Caki2 (cell line): ENCODE data around the gene PAIP2. TPM values are rescaled to one million over a fixed set of nuclear protein-coding genes. Genes with fewer than 3 reads are reported as not detected.

ENCODE experiments used
- DNase-seq: peaks from one replicate; pipeline ENCODE4 v3.0.0-alpha.2; 2015; ENCODE audit warnings: low read depth
- in situ Hi-C: cut with HindIII; loops from 2 replicates; pipeline ENCODE4 v1.10.0; 2016; ENCODE audit warnings: low sequenced_read_pairs, low pct_unique_long_range_greater_than_20kb, mixed read lengths
- total RNA-seq: library from RNA; depleted of rRNA; stranded (reverse); fragments of >200 nt; shearing (Covaris generic); gene quantifications from 2 replicates; pipeline ENCODE4 v1.2.3, GENCODE V29; 2014; ENCODE audit warnings: low replicate concordance

The PAIP2 gene
- total RNA-seq, 1 experiment from 2014 or later = 41.9 TPM

DNA sequence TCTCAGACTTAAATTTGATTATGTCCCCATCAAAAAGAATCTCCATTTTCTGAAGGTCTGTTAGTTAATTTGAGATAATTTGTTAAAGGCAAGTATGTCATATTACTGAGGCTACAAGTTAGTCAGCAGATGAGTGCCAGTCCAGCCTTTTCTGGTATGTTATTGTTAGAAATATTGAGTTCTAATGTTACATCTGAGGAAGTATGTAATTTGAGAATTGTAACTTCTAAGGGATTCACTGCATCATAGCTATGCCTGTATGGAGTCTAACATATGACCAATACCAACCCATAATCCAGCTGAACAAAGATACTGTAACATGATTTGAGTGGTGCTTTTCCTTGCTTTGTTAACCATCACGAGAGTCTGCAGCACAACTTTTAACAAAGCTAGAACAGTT, 27.5 kb downstream of the PAIP2 start:
- in situ Hi-C loops = no loop called here
- no peak for DNase-seq

DNA sequence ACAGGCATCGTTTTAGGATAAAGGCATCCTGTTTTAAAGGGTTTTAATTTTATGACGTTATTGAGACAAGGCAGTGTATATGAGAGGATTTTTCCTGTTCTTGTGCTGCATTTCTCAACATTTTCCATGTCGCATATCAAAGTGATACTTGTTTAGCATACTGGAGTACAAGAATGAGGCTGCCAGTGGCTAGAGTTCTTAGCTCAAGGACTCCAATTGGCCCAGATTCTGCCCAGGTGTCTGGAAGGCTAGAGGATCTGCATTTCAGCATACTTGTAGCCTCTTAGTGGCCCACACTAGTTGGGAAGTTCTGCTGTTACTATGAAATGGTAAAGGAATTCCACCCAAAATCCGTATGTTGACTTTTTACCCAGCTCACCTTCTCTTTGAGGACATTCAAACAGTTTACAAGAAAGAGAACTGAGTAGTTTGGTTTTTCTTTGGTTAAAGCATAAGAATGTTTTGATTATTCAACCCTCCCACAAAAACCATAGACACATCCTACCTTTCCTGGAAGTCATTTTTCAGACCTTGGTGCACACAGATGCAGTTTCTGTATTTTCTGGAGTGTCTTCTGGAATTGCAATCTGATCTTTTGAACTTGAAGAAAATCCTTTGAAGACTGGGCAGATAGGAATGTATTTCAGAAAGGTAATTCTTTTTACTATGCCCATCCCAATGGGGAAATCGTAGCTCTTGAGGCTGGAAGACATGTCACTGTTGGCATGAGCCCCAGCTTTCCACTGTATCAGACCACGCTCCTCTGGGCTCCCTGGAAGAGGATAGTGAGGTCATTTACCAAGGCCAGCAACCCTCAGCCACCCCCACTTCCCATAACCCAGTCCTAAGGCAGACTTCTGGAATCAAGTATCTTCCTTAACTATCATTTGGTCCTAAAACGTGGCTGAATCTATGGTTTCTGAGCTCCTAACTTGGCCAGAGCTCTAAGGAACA, 30.1 kb downstream of the PAIP2 start:
- in situ Hi-C loops = no loop called here
- DNase-seq = no peak

DNA sequence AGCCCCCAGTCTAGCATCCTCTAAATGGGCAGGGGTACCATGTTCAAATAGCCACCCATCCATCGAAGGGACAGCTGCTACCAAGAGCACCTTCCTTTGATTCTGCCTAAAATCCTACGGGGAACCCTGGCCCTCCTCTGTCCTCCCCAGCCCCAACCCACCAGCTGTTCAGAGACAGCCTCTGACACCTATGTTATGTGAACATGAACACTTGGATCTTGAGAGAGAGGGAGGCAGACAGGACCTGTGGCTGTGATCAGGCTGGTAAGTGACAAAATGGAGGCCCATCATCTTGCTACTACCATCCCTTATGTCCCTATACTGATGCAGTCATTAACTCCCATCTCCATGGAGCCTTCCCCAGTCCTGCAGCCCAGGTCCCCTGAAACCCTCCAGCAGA, 33.3 kb downstream of the PAIP2 start:
- in situ Hi-C loops = no loop called here
- DNase-seq = no peak

DNA sequence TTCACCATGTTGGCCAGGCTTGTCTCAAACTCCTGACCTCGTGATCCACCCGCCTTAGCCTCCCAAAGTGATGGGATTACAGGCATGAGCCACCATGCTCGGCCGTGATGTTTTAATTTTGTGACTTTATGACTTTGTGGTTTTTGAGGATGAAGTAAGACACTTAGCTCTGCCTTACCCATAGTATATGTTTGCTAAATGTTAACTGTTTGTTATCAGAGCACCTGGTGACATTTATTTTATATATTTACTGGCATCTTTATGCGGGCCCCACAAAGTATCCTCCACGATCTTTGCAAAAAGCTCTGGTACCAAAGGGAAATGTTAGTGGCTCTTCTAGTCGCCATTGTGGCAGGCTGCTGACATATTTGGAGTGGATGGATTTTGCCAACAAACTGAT, 34.7 kb downstream of the PAIP2 start:
- DNase-seq = no peak
- in situ Hi-C loops = no loop called here

DNA sequence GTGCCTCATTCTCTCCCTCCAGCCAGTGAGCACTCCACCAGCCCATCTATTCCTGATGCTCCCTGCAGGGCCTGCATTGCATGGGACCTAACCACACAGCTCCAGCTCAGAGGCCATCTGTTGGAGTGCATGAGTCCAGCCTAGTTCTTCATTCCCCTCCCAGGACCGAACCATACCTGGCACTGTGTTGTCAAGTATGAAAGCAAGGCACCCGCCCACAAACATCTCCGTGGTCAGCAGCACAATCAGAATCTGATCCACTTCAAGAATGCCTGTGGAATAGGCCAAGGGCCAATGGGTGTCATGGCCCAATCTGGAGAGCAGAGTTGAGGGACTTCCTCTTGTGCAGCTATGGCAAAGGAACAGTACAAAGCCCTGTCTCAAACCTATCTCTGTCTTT, 35.6 kb downstream of the PAIP2 start:
- in situ Hi-C loops = no loop called here
- DNase-seq = no peak

DNA sequence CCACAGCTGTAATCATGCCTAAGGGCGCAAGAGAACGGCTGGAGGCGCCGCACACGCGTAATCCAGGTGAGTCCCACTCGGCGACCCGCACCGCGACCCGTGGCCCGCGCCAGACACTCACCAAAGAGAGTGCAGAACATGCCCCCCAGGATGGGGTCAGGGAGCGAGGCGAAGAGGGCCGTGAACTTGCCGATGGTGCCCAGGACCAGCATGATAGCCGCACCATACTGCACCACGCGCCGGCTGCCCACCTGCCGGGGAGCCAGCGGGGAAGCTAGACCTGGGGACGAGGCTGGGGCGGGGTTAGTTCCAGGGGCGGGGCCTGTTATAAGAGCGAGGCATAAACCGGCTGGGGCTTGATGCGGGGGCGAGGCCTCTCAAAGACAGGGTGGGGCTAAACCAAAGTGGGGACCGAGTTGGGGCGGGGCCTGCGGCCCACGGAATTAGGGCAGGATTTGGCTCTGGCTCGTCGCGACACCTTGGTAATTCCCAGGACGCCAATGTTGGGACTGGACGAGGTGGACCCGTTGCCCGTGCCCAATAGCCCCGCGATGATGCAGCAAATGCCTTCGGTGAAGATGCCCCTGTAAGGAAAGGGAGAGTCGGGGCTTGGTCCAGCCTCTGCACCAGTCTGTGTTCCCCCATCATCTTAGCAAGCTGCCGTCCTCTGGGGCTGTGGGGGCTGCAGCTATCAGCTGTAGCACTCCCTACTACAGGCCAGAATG, 36.6 kb downstream of the PAIP2 start:
- no peak for DNase-seq
- in situ Hi-C loops = no loop called here

DNA sequence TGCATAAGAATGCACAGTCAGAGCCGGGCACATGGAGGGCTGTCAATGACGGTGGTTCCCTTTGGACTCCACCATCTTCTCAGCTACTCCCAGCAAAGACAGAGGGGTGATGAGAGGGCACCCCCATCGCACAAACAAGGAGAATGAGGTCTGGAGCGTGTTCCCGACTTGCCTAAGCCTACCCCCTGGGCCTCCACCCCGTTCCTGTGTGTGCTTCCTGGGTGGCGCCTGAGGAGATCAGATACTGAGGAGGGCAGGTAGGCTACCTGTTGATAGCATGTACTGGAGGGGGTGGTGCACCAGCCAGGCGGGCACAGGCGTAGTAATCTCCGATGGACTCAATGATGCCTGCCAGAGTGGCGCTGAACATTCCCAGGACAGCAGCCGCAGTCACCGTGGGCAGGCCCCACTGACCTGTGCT, 37.3 kb downstream of the PAIP2 start:
- in situ Hi-C loops = no loop called here
- no peak for DNase-seq

DNA sequence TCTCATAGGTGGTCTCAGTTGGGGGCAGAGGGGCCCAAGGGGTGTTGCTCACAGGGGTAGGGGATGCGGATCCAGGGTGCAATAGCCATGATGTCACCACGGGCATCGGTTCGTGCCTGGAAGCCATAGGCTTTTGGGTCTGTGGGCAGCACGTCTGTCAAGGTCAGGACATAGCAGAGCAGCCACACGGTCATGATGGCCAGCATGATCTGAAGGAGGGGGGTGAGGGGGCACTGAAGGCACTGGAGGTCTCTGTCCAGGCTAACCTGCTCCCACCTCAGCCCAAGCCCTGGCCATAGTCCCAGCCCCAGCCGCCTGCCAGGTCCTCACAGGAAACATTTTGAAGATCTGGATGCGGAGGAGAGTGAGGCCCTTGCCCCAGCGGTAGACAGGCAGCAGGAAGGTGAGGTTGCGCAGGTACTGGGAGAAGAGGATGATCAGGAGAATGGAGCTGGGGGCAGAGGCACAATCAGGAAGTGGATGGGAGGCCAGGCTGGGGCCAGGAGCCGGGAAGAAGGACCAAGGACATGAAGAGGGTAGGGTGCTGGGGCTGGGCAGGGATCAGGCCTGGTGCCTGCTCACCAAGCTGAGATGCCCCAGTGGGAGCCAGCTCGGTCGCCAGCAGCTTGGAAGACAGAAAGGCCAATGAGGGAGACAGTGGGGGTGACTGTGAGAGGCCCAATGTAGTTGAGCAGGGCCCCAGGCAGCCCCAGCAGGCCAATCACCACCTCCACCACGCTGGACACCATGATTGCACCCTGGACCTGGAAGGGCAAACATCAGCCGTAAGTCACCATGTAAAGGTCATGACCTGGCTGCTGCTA, 38.2 kb downstream of the PAIP2 start:
- DNase-seq = no peak
- in situ Hi-C loops = no loop called here

DNA sequence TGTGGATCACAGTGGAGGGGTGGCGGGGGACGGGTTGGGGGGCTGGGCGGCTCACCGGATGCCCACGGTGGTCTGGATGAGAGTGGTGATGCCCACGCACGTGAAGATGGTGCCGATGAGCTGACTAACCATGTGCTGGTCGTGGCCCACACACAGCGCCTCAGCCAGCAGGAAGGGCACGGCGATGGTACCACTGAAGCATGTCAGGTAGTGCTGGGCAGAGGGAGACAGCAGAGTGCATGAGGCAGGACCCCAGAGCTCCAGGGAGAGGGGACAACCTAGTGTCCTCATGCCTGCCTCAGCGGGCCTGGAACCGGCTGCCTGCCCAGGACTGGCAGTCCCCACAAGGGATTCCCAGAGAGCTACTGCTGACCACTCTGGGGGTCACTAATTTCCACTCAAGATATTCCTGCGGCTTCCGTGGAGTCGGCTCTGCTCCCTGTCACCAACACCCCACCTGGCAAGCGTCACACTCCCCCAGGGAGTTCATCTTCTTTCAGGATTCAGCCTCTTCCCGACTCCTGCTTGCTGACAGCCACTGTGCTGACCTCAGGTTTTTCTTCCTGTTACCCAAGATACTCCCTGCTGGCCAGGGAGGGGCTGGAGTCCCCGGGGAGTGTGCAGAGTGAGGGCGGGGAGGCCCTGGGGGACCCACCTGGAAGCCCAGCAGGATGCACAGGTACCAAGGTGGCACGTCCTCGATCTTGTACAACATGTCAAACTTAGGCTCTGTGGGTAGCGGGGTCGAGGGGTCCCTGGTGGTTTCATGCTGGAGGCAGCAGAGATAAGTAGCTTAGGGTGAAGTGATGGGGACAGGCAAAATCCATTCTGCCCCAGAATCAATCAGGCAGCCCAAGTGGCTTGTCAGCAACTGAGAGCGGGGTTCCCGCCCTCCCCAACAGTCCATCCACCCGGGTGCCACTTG, 40.4 kb downstream of the PAIP2 start:
- in situ Hi-C loops = no loop called here
- no peak for DNase-seq

DNA sequence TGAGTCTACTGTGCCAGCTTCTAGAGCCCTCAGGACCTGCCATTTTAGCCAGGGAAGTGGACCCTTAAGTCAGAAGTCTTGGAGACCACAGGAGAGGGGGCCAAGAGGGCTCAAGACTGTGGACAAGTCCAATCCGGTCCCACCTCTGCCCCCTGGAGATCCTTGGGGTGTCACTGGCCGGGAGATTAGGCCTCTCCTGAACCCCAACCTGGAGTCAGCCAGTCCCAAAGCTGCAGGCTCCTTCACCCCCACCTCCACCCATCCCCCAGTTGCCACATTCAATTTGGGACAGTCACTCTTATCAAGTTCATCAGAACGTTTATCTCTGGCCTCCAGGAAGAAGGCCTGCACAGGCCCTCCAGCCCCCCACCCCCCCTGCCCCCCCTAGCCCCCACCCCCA, 41.2 kb downstream of the PAIP2 start:
- DNase-seq = no peak
- in situ Hi-C loops = no loop called here

DNA sequence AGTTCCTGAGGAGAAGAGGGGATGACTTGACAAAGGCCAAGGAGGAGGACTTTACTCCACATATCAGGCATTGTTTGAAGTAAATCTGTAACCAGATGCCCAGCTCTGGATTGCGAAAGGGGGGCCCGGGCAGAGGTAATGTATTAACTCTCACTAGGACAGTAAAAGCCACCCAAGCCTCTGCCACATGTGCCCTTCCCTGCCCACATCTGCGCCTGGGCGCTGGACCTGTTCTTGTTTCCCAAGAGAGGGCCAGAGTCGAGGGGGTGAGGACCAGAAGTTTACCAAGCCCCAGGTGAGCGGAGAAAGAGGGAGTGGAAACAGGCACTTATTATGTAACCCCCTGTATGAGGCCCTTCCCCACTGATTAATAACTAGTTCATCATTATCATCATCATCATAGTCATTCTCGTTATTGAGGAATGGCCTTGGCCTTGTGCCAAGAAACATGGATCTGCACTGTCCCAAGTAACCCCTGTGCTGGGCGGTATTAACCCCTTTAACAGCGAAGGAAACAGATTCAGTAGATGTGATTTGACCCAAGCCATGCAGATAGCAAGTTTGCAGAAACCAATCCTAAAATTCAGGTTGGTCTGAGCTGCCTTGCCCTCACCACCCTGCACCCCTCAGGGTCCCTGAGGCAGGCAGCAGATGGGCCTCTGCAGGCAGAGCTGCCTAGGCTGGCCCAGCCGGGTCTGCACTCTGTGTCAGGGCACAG, 41.8 kb downstream of the PAIP2 start, which contains the start of gene SLC23A1:
Gene SLC23A1 (minus strand): TSS at position 23 of the 718 bp plus-strand sequence. CDS start 44 bp downstream, outside the sequence.
- in situ Hi-C loops = no loop called here

DNA sequence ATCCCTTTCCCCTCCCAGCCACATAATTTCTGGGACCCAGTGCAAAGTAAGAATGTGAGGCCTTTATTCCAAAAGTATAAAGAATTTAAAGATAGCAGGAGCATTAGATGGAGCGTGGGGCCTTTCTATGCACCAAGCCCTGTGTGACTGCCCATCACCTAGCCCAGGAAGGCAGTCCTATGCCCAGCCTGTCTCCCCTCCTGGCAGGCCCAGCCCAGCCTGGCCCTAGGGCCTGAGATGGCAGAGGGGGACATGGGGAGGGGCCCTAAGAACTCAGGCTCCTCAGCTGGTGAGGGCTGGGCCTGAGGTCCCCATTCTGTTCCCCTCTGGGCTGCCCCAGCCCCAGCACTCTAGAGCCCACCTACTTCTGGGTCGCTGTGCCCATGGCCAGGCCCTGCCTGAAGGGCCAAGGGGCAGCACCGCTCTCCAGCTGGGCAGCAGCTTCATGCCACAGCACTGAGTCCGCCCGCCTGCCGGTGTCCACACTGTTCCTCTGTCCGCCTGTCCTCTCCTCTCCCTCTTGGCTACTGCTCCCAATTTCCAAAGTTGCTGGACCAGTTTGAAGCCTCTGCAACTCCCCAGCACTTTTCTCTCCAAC, 42.4 kb downstream of the PAIP2 start:
- no peak for DNase-seq
- in situ Hi-C loops = no loop called here

More for the DNA sequence above, 41.8 kb downstream of the PAIP2 start, which contains the start of gene SLC23A1:
- DNase-seq = peak; percentile 54

DNA sequence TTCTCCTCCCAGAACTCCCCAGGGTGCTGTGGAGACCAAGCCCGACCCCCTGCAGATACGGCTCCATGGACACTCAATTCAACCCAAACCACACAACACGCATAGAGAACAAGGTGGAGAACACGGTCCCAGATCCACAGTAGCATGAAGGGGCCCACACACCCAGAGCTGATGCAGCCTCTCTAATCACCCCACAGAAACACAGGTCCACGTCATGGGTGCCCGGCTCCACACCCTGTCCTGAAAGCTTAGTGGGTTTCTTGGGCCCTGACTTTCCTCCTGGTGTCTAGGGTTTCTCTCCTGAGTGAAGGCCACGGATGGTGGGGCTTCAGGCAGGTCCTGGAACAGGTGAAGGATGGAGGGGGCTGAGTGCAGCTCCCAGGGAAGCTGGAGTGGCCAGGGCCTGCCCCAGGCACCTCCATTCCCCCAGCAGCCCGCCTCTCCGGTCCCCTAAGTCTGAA, 43.0 kb downstream of the PAIP2 start:
- in situ Hi-C loops = no loop called here
- no peak for DNase-seq

DNA sequence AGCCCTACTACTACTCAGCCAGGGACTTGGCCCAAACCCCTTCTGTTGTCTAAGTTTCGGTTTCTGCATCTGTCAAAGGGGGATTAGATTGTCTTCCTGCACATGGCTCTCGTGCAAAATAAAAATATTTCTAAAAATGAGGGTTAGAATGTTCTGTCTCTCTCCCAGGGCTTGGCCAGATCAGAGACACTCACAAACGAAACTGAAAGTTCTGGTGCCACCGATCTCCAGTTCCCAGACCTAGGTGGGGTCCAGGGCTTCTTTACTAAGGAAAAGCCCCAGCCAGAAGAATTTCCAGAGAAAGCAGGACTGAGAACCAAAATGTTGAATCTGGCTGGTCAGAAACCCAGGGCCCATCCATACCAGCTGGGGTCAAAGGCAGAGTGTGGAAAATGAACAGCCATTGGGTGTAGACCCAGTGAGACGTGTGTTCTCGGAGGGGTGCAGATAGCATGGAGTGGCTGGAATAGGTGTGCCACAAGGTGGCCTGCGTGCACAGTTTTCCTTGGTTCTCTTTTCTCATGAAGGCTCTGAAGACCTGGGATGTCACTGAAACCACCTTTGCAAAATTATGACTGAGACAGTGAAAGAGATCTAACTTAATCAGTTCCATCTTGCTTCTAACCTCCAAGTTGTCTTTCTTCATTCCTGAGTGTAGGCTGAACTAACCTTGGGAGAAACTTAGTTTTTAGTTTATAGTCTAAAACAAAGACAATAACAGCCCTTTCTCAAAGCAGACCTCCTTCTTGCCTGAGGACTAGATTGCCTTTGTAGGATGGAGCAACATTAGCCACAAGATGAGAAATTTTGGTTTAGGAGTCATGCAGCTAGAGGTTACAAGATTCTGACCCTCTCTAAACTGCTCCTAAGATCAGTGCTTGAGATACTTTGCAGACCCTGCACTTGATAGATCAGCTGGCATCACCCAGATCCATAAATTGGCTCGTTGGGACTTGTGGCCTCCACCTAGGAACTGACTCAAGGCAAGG, 43.7 kb downstream of the PAIP2 start:
- in situ Hi-C loops = no loop called here
- DNase-seq = no peak

DNA sequence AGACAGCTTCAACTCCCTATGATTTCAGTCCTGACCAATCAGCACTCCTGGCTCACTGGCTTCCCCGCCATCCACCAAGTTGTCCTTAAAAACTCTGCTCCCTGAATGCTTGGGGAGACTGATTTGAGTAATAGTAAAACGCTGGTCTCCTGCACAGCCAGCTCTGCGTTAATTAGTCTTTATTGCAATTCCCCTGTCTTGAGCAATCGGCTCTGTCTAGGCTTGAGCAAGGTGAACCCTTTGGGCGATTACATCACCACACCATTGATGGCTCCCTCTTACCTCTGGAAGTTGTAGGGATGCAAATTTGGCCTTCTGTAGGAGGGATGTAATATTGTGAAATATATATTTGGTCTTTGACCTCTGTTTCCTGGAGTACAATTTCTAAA, 44.4 kb downstream of the PAIP2 start:
- no peak for DNase-seq
- in situ Hi-C loops = no loop called here
